ENCODE measurements around the gene MDFIC. TPM values are rescaled to one million over a fixed set of nuclear protein-coding genes. Genes with fewer than 3 reads are reported as not detected.

Gene MDFIC
- total RNA-seq, 1 experiment from 2014 or later = 7.3 TPM

DNA sequence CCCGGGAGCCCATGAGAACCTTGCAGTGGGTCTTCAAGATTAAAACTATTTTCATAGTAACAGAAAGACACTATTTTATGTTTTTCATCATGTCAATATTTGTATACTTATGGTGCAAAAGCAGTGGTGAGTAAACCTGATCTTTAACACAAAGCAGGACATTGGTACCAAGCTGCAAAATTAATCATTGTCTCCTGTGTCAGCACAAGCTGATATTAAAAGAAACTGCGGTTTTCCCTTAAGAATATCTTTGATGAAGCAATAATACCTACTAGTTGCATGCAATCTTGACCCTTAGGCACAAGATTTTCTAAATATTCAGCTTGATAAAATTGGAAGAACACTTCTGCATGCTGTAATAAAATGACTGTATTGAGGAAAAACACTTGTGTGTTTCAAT is 121.7 kb downstream of the MDFIC start:
- intact Hi-C loops (cut with micrococcal nuclease; ENCODE audit: unreplicated experiment) = no loop called here
- no TSS peak for BruUV-seq (replicated peaks)

DNA sequence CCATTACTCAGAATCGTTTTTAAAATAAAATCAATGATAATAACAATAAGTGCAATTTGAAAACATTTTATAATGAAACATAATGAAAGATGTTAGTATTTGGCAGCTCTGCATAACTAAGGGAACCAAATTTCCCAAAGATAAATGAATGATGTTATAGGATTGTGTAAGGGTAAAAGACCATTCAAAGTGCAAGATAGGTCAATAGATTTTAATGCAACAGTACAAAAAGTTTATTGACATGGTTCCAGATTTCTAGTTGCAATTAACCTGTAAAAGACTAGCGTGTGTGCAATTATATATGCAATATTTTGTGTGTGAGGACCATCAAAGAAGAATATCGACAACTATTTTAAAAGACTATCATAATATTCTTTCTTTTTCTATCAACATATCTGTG is 122.3 kb downstream of the MDFIC start:
- ChIA-PET POLR2A (no interaction called here), CTCF (no interaction called here)
- DNase-seq (ENCODE audit: low read depth, low spot score) (no peak), ATAC-seq (no peak)
- H3K4me3 ChIP-seq (ENCODE audit: low read depth in 2 of 2, low read length in 2 of 2) = no peak overlapping the region
- no peaks in the 10 kb centered on the region for H3K9me3 ChIP-seq (ENCODE audit: control insufficient read depth, insufficient read depth, low read depth, low read length)
- no peaks in the 10 kb centered on the region for H3K27me3 ChIP-seq (ENCODE audit: control insufficient read depth, insufficient read depth, low read length)
- no peaks in the 10 kb centered on the region for H3K36me3 ChIP-seq (ENCODE audit: control insufficient read depth, insufficient read depth, low read length)
- no peaks in the 10 kb centered on the region for H3K4me1 ChIP-seq (ENCODE audit: control insufficient read depth, insufficient read depth, low read length)
- BruUV-seq (replicated peaks) = no TSS peak
- intact Hi-C loops (cut with micrococcal nuclease; ENCODE audit: unreplicated experiment) = no loop called here
- H3K27ac ChIP-seq (ENCODE audit: low read length) = no peak overlapping the region
- TF ChIP-seq, protein P1, sequence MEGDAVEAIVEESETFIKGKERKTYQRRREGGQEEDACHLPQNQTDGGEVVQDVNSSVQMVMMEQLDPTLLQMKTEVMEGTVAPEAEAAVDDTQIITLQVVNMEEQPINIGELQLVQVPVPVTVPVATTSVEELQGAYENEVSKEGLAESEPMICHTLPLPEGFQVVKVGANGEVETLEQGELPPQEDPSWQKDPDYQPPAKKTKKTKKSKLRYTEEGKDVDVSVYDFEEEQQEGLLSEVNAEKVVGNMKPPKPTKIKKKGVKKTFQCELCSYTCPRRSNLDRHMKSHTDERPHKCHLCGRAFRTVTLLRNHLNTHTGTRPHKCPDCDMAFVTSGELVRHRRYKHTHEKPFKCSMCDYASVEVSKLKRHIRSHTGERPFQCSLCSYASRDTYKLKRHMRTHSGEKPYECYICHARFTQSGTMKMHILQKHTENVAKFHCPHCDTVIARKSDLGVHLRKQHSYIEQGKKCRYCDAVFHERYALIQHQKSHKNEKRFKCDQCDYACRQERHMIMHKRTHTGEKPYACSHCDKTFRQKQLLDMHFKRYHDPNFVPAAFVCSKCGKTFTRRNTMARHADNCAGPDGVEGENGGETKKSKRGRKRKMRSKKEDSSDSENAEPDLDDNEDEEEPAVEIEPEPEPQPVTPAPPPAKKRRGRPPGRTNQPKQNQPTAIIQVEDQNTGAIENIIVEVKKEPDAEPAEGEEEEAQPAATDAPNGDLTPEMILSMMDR (IDR thresholded peaks at IDR 0.05) = no peak
- TF ChIP-seq SIN3A (IDR thresholded peaks at IDR 0.05; ENCODE audit: borderline replicate concordance, insufficient read depth, low read depth, low read length) = no peak
- TF ChIP-seq, protein P2, sequence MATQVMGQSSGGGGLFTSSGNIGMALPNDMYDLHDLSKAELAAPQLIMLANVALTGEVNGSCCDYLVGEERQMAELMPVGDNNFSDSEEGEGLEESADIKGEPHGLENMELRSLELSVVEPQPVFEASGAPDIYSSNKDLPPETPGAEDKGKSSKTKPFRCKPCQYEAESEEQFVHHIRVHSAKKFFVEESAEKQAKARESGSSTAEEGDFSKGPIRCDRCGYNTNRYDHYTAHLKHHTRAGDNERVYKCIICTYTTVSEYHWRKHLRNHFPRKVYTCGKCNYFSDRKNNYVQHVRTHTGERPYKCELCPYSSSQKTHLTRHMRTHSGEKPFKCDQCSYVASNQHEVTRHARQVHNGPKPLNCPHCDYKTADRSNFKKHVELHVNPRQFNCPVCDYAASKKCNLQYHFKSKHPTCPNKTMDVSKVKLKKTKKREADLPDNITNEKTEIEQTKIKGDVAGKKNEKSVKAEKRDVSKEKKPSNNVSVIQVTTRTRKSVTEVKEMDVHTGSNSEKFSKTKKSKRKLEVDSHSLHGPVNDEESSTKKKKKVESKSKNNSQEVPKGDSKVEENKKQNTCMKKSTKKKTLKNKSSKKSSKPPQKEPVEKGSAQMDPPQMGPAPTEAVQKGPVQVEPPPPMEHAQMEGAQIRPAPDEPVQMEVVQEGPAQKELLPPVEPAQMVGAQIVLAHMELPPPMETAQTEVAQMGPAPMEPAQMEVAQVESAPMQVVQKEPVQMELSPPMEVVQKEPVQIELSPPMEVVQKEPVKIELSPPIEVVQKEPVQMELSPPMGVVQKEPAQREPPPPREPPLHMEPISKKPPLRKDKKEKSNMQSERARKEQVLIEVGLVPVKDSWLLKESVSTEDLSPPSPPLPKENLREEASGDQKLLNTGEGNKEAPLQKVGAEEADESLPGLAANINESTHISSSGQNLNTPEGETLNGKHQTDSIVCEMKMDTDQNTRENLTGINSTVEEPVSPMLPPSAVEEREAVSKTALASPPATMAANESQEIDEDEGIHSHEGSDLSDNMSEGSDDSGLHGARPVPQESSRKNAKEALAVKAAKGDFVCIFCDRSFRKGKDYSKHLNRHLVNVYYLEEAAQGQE (IDR thresholded peaks at IDR 0.05; ENCODE audit: insufficient read depth in 1 of 2, low read depth in 2 of 2, low read length in 1 of 2) = no peak
- no peak for TF ChIP-seq TCF7L2 (IDR thresholded peaks at IDR 0.05; ENCODE audit: low read depth, low read length)
- TF ChIP-seq POLR2AphosphoS5 (IDR thresholded peaks at IDR 0.05; ENCODE audit: low read depth, low read length) = no peak
- in situ Hi-C loops (cut with HindIII; ENCODE audit: low pct_unique_long_range_greater_than_20kb, low sequenced_read_pairs) = no loop called here

More for the DNA sequence above, 121.7 kb downstream of the MDFIC start:
- Histone ChIP-seq H3K36me3 (ENCODE audit: control insufficient read depth, insufficient read depth, low read length) (no peaks in the 10 kb centered on the region), H3K4me3 (ENCODE audit: low read depth in 2 of 2, low read length in 2 of 2) (no peak overlapping the region), H3K27me3 (ENCODE audit: control insufficient read depth, insufficient read depth, low read length) (no peaks in the 10 kb centered on the region), H3K27ac (ENCODE audit: low read length) (no peak overlapping the region), H3K4me1 (ENCODE audit: control insufficient read depth, insufficient read depth, low read length) (no peaks in the 10 kb centered on the region), H3K9me3 (ENCODE audit: control insufficient read depth, insufficient read depth, low read depth, low read length) (no peaks in the 10 kb centered on the region)
- TF ChIP-seq TCF7L2 (IDR thresholded peaks at IDR 0.05; ENCODE audit: low read depth, low read length) (no peak), POLR2AphosphoS5 (IDR thresholded peaks at IDR 0.05; ENCODE audit: low read depth, low read length) (no peak), SIN3A (IDR thresholded peaks at IDR 0.05; ENCODE audit: borderline replicate concordance, insufficient read depth, low read depth, low read length) (no peak)
- TF ChIP-seq, protein P1 (IDR thresholded peaks at IDR 0.05) = no peak
- TF ChIP-seq, protein P2 (IDR thresholded peaks at IDR 0.05; ENCODE audit: insufficient read depth in 1 of 2, low read depth in 2 of 2, low read length in 1 of 2) = no peak
- CTCF ChIA-PET = no interaction called here
- in situ Hi-C loops (cut with HindIII; ENCODE audit: low pct_unique_long_range_greater_than_20kb, low sequenced_read_pairs) = no loop called here
- ATAC-seq (no peak), DNase-seq (ENCODE audit: low read depth, low spot score) (no peak)
- POLR2A ChIA-PET = no interaction called here
